ENCODE measurements around the gene EFNB2.

The EFNB2 gene

GRCh38 chr13:106473154-106473553 lies 62.3 kb downstream of the EFNB2 start:
- TF ChIP-seq FOXP2 (optimal IDR thresholded peaks at IDR 0.05; ENCODE audit: borderline replicate concordance, extremely low read depth, extremely low read length, insufficient read depth) (no peak), TAF1 (IDR thresholded peaks at IDR 0.05; ENCODE audit: borderline replicate concordance, insufficient read depth, low read length) (no peak), POLR2AphosphoS5 (IDR thresholded peaks at IDR 0.05; ENCODE audit: low read depth, low read length) (no peak), SIN3A (IDR thresholded peaks at IDR 0.05; ENCODE audit: borderline replicate concordance, insufficient read depth, low read length) (no peak)
- TF ChIP-seq, protein P1, sequence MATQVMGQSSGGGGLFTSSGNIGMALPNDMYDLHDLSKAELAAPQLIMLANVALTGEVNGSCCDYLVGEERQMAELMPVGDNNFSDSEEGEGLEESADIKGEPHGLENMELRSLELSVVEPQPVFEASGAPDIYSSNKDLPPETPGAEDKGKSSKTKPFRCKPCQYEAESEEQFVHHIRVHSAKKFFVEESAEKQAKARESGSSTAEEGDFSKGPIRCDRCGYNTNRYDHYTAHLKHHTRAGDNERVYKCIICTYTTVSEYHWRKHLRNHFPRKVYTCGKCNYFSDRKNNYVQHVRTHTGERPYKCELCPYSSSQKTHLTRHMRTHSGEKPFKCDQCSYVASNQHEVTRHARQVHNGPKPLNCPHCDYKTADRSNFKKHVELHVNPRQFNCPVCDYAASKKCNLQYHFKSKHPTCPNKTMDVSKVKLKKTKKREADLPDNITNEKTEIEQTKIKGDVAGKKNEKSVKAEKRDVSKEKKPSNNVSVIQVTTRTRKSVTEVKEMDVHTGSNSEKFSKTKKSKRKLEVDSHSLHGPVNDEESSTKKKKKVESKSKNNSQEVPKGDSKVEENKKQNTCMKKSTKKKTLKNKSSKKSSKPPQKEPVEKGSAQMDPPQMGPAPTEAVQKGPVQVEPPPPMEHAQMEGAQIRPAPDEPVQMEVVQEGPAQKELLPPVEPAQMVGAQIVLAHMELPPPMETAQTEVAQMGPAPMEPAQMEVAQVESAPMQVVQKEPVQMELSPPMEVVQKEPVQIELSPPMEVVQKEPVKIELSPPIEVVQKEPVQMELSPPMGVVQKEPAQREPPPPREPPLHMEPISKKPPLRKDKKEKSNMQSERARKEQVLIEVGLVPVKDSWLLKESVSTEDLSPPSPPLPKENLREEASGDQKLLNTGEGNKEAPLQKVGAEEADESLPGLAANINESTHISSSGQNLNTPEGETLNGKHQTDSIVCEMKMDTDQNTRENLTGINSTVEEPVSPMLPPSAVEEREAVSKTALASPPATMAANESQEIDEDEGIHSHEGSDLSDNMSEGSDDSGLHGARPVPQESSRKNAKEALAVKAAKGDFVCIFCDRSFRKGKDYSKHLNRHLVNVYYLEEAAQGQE (IDR thresholded peaks at IDR 0.05; ENCODE audit: insufficient read depth in 1 of 2, low read depth in 2 of 2, low read length in 2 of 2), result no peak

DNA sequence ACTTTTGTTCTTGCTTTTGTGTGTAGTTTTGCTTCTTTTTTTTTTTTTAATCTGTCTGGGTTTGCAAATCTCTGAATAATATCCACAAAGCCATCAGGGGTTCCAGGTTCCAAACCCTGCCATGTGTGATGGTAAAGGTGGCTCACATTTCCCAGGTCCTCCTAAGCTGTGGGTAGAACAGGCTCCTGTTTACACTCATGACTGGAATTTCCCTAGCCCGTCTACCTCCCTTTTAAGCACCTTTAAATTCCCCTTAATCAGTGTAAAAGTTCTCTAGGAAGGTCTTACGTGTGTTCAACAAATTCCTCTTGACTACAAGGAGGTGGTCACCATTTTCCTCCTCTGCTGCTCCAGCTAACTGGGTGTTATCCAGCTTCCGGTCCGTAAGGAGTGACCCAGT lies 62.8 kb downstream of the EFNB2 start:
- TF ChIP-seq POLR2AphosphoS5 (IDR thresholded peaks at IDR 0.05; ENCODE audit: low read depth, low read length) (no peak), FOXP2 (optimal IDR thresholded peaks at IDR 0.05; ENCODE audit: borderline replicate concordance, extremely low read depth, extremely low read length, insufficient read depth) (no peak), TAF1 (IDR thresholded peaks at IDR 0.05; ENCODE audit: borderline replicate concordance, insufficient read depth, low read length) (no peak), SIN3A (IDR thresholded peaks at IDR 0.05; ENCODE audit: borderline replicate concordance, insufficient read depth, low read length) (no peak)
- TF ChIP-seq, protein P1 (IDR thresholded peaks at IDR 0.05; ENCODE audit: insufficient read depth in 1 of 2, low read depth in 2 of 2, low read length in 2 of 2), result no peak

GRCh38 chr13:106471957-106472543 lies 63.4 kb downstream of the EFNB2 start:
- TF ChIP-seq SIN3A (IDR thresholded peaks at IDR 0.05; ENCODE audit: borderline replicate concordance, insufficient read depth, low read length), result no peak
- no peak for TF ChIP-seq FOXP2 (optimal IDR thresholded peaks at IDR 0.05; ENCODE audit: borderline replicate concordance, extremely low read depth, extremely low read length, insufficient read depth)
- no peak for TF ChIP-seq POLR2AphosphoS5 (IDR thresholded peaks at IDR 0.05; ENCODE audit: low read depth, low read length)
- TF ChIP-seq, protein P1 (IDR thresholded peaks at IDR 0.05; ENCODE audit: insufficient read depth in 1 of 2, low read depth in 2 of 2, low read length in 2 of 2), result no peak
- no peak for TF ChIP-seq TAF1 (IDR thresholded peaks at IDR 0.05; ENCODE audit: borderline replicate concordance, insufficient read depth, low read length)

- TF ChIP-seq FOXP2 (optimal IDR thresholded peaks at IDR 0.05; ENCODE audit: borderline replicate concordance, extremely low read depth, extremely low read length, insufficient read depth), result no peak
- TF ChIP-seq POLR2AphosphoS5 (IDR thresholded peaks at IDR 0.05; ENCODE audit: low read depth, low read length), result no peak
- TF ChIP-seq, protein P1 (IDR thresholded peaks at IDR 0.05; ENCODE audit: insufficient read depth in 1 of 2, low read depth in 2 of 2, low read length in 2 of 2), result no peak
- no peak for TF ChIP-seq SIN3A (IDR thresholded peaks at IDR 0.05; ENCODE audit: borderline replicate concordance, insufficient read depth, low read length)
- TF ChIP-seq TAF1 (IDR thresholded peaks at IDR 0.05; ENCODE audit: borderline replicate concordance, insufficient read depth, low read length), result no peak
Measured at GRCh38 chr13:106470576-106470975, 64.9 kb downstream of the EFNB2 start.

Measured in PFSK-1 (cell line).